H9 (cell line): Measurements from ENCODE around the gene RAD21L1. TPM values are rescaled to one million over a fixed set of nuclear protein-coding genes. Genes with fewer than 3 reads are reported as not detected.

Experiments used
- DNase-seq: peaks from one replicate; pipeline ENCODE4 v3.0.0-alpha.2; 2017
- H2AFZ ChIP-seq: one replicate; pipeline ENCODE4 v1.6.1; 2013; ENCODE audit warnings: mild to moderate bottlenecking, low read length, control low read depth, moderate library complexity
- H2AK5ac ChIP-seq: 2 replicates; pipeline ENCODE4 v1.6.1; 2013; ENCODE audit warnings: low read length, control low read depth, mixed read lengths; ENCODE audit not compliant: insufficient read length
- H2BK120ac ChIP-seq: one replicate; pipeline ENCODE4 v1.6.1; 2013; ENCODE audit warnings: low read depth, mild to moderate bottlenecking, low read length, control low read depth, inconsistent platforms; ENCODE audit not compliant: poor library complexity, severe bottlenecking
- H2BK12ac ChIP-seq: 2 replicates; pipeline ENCODE4 v1.6.1; 2013; ENCODE audit warnings: low read length, control low read depth, mixed read lengths, low read depth; ENCODE audit not compliant: insufficient read length
- H2BK15ac ChIP-seq: 2 replicates; pipeline ENCODE4 v1.6.1; 2013; ENCODE audit warnings: low read depth, low read length, control low read depth
- H2BK20ac ChIP-seq: one replicate; pipeline ENCODE4 v1.6.1; 2013; ENCODE audit warnings: low read depth, mild to moderate bottlenecking, low read length, control low read depth, inconsistent platforms; ENCODE audit not compliant: poor library complexity, severe bottlenecking
- H2BK5ac ChIP-seq: 2 replicates; pipeline ENCODE4 v1.6.1; 2013; ENCODE audit warnings: low read length, control low read depth, mixed read lengths; ENCODE audit not compliant: insufficient read length
- H3K14ac ChIP-seq: 2 replicates; pipeline ENCODE4 v1.6.1; 2013; ENCODE audit warnings: low read length, control low read depth; ENCODE audit not compliant: insufficient read depth
- H3K18ac ChIP-seq: 2 replicates; pipeline ENCODE4 v1.6.1; 2013; ENCODE audit warnings: low read depth, mild to moderate bottlenecking, mixed read lengths, low read length, control low read depth; ENCODE audit not compliant: insufficient read length
- H3K23ac ChIP-seq: 2 replicates; pipeline ENCODE4 v1.6.1; 2013; ENCODE audit warnings: low read length, control low read depth, mixed read lengths, low read depth; ENCODE audit not compliant: insufficient read length
- H3K23me2 ChIP-seq: 2 replicates; pipeline ENCODE4 v1.6.1; 2013; ENCODE audit warnings: low read depth, mild to moderate bottlenecking, mixed read lengths, low read length, control low read depth; ENCODE audit not compliant: insufficient read length, poor library complexity, severe bottlenecking
- H3K27ac ChIP-seq: 2 replicates; pipeline ENCODE4 v1.5.1; 2013; ENCODE audit warnings: low read length, control low read depth, mixed read lengths, low read depth; ENCODE audit not compliant: insufficient read length
- H3K27me3 ChIP-seq: 2 replicates; pipeline ENCODE4 v1.6.1; 2013; ENCODE audit warnings: low read length, control low read depth, inconsistent platforms; ENCODE audit not compliant: insufficient read depth
- H3K4ac ChIP-seq: 2 replicates; pipeline ENCODE4 v1.6.1; 2013; ENCODE audit warnings: low read depth, mild to moderate bottlenecking, control low read depth, inconsistent platforms, low read length, moderate library complexity
- H3K4me1 ChIP-seq: 2 replicates; pipeline ENCODE4 v1.6.1; 2013; ENCODE audit warnings: low read length, control low read depth, inconsistent platforms; ENCODE audit not compliant: insufficient read depth
- H3K4me2 ChIP-seq: 2 replicates; pipeline ENCODE4 v1.6.1; 2013; ENCODE audit warnings: low read length, control low read depth, mixed read lengths; ENCODE audit not compliant: insufficient read length, insufficient read depth
- H3K56ac ChIP-seq: 2 replicates; pipeline ENCODE4 v1.6.1; 2013; ENCODE audit warnings: low read depth, mild to moderate bottlenecking, mixed read lengths, low read length, control low read depth; ENCODE audit not compliant: insufficient read length
- H3K79me1 ChIP-seq: 2 replicates; pipeline ENCODE4 v1.6.1; 2013; ENCODE audit warnings: low read depth, mild to moderate bottlenecking, moderate library complexity, low read length, control low read depth, inconsistent platforms; ENCODE audit not compliant: insufficient read depth, poor library complexity, severe bottlenecking
- H3K79me2 ChIP-seq: 2 replicates; pipeline ENCODE4 v1.6.1; 2013; ENCODE audit warnings: low read length, control low read depth, inconsistent platforms; ENCODE audit not compliant: insufficient read depth
- H3K9ac ChIP-seq: 2 replicates; pipeline ENCODE4 v1.6.1; 2013; ENCODE audit warnings: low read length, control low read depth, mixed read lengths; ENCODE audit not compliant: insufficient read length; ENCODE audit errors: extremely low read depth
- H3K9me3 ChIP-seq: one replicate; pipeline ENCODE4 v1.6.1; 2013; ENCODE audit warnings: low read depth, low read length, inconsistent platforms; ENCODE audit not compliant: control insufficient read depth
- H3T11ph ChIP-seq: one replicate; pipeline ENCODE4 v1.6.1; 2013; ENCODE audit warnings: mild to moderate bottlenecking, low read length, control low read depth, inconsistent platforms
- H4K20me1 ChIP-seq: one replicate; pipeline ENCODE4 v1.6.1; 2013; ENCODE audit not compliant: control insufficient read depth, insufficient read length, insufficient read depth
- H4K5ac ChIP-seq: 2 replicates; pipeline ENCODE4 v1.6.1; 2013; ENCODE audit warnings: low read depth, mild to moderate bottlenecking, mixed read lengths, low read length, control low read depth; ENCODE audit not compliant: insufficient read length
- H4K8ac ChIP-seq: replicated peaks from 2 replicates; pipeline ENCODE4 v1.6.1; 2013; ENCODE audit warnings: low read length, control low read depth, mixed read lengths, low read depth; ENCODE audit not compliant: insufficient read length
- H4K91ac ChIP-seq: 2 replicates; pipeline ENCODE4 v1.6.1; 2013; ENCODE audit warnings: low read depth, mild to moderate bottlenecking, moderate library complexity, mixed read lengths, low read length, control low read depth; ENCODE audit not compliant: insufficient read length
- H3K27ac Mint-ChIP-seq, 3 experiments: 2 replicates in 2 of 3; 3 replicates in 1 of 3; pipeline ENCODE4 v1.8.0; 2020 to 2021; ENCODE audit warnings: mixed read lengths in 3 of 3, mild to moderate bottlenecking in 1 of 3, moderate library complexity in 1 of 3
- H3K27me3 Mint-ChIP-seq: 2 replicates; pipeline ENCODE4 v1.8.0; 2021; ENCODE audit warnings: low read depth, mild to moderate bottlenecking, moderate library complexity, mixed read lengths
- H3K36me3 Mint-ChIP-seq, 3 experiments: 2 replicates in 2 of 3; 3 replicates in 1 of 3; pipeline ENCODE4 v1.8.0; 2020 to 2021; ENCODE audit warnings: low read depth in 3 of 3, mixed read lengths in 3 of 3; ENCODE audit not compliant: insufficient read depth in 1 of 3
- H3K4me1 Mint-ChIP-seq, 2 experiments: 2 replicates each; pipeline ENCODE4 v1.8.0; 2020; ENCODE audit warnings: mixed read lengths in 2 of 2
- H3K4me3 Mint-ChIP-seq, 2 experiments: 2 replicates in 1 of 2; 3 replicates in 1 of 2; pipeline ENCODE4 v1.8.0; 2020 to 2021; ENCODE audit warnings: mild to moderate bottlenecking in 2 of 2, mixed read lengths in 2 of 2, moderate library complexity in 1 of 2
- H3K9me3 Mint-ChIP-seq, 2 experiments: 2 replicates in 1 of 2; 3 replicates in 1 of 2; pipeline ENCODE4 v1.8.0; 2020; ENCODE audit warnings: mild to moderate bottlenecking in 2 of 2, mixed read lengths in 2 of 2, moderate library complexity in 1 of 2
- CTCF ChIP-seq: fragments of 200-600 bp; sonication (generic); conservative IDR thresholded peaks from 3 replicates; pipeline ENCODE4 v1.8.0; 2021; ENCODE audit warnings: antibody characterized with exemption, mild to moderate bottlenecking
- WGBS: extraction: QIAGEN DNeasy Blood & Tissue Kit; methylation state at CpG from one replicate; pipeline ENCODE4 v1.1.7; 2013; ENCODE audit warnings: missing lambda C conversion rate, low lambda C conversion rate, mixed read lengths; ENCODE audit not compliant: insufficient read length; ENCODE audit errors: extremely low coverage; 5-methylcytosine and 5-hydroxymethylcytosine counted together
- total RNA-seq: library from RNA; stranded (reverse); gene quantifications from 2 replicates; pipeline ENCODE4 v1.2.1, GENCODE V29; 2021

RAD21L1 gene
- total RNA-seq, 1 experiment from 2014 or later, result not detected

- Histone ChIP-seq H4K5ac (no peak overlapping the region), H3K79me1 (no peaks in the 10 kb centered on the region), H3K9ac (no peak overlapping the region), H3K27ac (no peak overlapping the region), H2BK5ac (no peak overlapping the region), H2AFZ (no peak overlapping the region), H3K23ac (no peak overlapping the region), H3K23me2 (no peaks in the 10 kb centered on the region), H3K14ac (no peak overlapping the region), H2BK20ac (no peak overlapping the region), H3K27me3 (no peaks in the 10 kb centered on the region), H2AK5ac (no peak overlapping the region), H4K91ac (no peak overlapping the region), H3T11ph (no peak overlapping the region), H2BK120ac (no peak overlapping the region), H3K4me2 (no peak overlapping the region), H3K56ac (no peak overlapping the region), H3K9me3 (no peaks in the 10 kb centered on the region), H2BK15ac (no peak overlapping the region), H3K4ac (no peak overlapping the region), H2BK12ac (no peak overlapping the region), H3K4me1 (no peaks in the 10 kb centered on the region), H3K18ac (no peak overlapping the region), H4K8ac (no peak overlapping the region), H4K20me1 (no peaks in the 10 kb centered on the region), H3K79me2 (no peaks in the 10 kb centered on the region)
- no peaks in the 10 kb centered on the region for H3K9me3 Mint-ChIP-seq
- H3K27me3 Mint-ChIP-seq, result peaks cover 7% of the 10 kb centered on the region
- TF ChIP-seq CTCF, result no peak
- no peaks in the 10 kb centered on the region for H3K4me1 Mint-ChIP-seq
- no peaks in the 10 kb centered on the region; a peak in 1 of 7 replicates for H3K36me3 Mint-ChIP-seq
- no CpG with 5 or more reads among the region's 6 CpGs for WGBS
- no peak overlapping the region for H3K27ac Mint-ChIP-seq
- no peak overlapping the region for H3K4me3 Mint-ChIP-seq
- no peak for DNase-seq
Measured at GRCh38 chr20:1293641-1294379, 68.0 kb downstream of the RAD21L1 start.
